Smooth muscle cell of the umbilical artery (primary cell): ENCODE data around the gene SLC2A11. TPM values are rescaled to one million over a fixed set of nuclear protein-coding genes. Genes with fewer than 3 reads are reported as not detected.

Source experiments
- total RNA-seq: library from RNA; depleted of rRNA; stranded (reverse); fragments of >200 nt; gene quantifications from 2 replicates; pipeline ENCODE4 v1.2.3, GENCODE V29; 2014

Gene SLC2A11, protein sequence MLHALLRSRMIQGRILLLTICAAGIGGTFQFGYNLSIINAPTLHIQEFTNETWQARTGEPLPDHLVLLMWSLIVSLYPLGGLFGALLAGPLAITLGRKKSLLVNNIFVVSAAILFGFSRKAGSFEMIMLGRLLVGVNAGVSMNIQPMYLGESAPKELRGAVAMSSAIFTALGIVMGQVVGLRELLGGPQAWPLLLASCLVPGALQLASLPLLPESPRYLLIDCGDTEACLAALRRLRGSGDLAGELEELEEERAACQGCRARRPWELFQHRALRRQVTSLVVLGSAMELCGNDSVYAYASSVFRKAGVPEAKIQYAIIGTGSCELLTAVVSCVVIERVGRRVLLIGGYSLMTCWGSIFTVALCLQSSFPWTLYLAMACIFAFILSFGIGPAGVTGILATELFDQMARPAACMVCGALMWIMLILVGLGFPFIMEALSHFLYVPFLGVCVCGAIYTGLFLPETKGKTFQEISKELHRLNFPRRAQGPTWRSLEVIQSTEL
- 12.9 and 14.8 TPM in 2 replicates for total RNA-seq

DNA sequence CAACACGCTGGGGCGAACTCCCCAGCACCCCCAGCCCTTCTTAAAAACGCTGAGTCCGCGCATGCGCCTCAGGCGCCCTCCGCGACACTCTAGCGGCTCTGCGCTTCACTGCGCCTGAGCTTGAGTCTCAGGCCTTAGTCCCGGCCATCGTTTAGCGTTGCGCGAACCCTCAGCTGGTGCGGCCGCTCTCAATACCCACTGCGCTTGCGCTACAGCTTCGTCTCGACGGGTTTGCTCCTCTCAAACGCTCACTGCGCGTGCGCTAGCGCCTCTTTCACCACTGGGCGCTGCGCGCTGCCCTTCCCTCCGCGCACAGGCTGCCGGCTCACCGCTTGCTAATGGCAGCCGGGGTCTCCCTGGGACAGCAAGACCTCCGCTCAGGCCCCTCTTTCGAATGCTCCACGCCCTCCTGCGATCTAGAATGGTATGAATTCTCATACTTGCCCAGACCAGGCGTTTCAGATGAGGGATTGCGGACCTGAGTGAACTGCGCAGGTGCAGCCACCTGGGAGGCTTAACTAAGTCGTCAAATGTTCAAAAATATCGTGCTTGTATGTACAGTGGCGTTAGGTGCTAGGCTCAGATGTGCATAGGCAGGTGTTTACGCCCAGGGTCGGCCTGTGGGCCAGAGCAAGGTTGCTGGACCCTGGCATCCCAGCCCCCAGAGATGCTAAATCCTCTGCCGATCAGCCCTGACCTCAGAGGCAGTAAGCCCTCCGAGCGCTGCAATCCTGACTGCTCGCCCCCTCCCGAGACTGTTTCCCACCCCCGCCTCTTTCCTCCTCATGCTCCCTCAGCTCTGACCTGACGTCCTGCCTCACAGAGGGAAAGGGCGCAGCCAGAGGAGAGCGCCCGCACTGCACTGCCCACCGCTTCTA, at the start of gene SLC2A11:
SLC2A11 (plus strand) TSS at position 270 of the 878 bp plus-strand sequence; CDS start at position 395, 125 bp downstream.

DNA sequence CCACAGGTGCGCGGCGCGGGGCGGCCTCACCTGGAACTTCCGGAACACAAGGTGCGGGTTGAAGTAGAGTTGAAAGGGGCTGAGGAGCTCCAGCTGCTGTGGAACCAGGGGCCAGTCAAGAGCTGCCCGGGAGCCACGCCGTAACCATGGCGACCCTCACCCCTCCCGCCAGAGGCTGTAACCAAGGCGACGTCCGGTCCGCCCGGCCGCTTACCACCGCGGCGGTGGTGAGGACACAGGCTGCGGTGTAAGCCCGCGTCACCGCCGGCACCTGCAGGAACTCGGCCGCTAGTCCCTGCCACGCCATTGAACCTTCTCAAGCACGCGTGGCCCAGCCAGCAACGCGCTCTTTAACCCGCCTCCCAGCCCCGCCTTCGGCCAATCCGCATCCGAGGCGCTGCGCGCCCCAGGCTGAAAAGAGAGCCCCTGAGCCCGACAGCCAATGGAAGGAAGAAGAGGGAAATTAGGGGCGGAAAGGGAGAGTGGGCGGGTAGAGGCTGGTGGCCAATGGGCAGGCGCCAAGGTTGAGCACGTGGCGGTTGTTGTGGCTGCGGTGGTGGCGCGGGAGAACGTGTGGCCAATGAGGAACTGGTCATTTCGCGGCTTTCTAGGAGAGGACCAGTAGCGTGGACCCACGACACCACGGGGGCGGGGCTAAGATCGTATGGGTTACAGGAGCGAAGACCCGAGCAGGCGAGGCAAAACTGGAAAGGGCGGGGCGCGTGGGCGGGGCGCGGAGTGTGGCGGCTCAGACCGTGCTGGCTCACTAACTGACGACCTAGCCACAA, 18.8 kb upstream of the SLC2A11 start, which contains the start of gene DERL3:
DERL3 (minus strand) TSS at position 326 of the 788 bp plus-strand sequence; CDS start at position 307, 19 bp downstream.

DNA sequence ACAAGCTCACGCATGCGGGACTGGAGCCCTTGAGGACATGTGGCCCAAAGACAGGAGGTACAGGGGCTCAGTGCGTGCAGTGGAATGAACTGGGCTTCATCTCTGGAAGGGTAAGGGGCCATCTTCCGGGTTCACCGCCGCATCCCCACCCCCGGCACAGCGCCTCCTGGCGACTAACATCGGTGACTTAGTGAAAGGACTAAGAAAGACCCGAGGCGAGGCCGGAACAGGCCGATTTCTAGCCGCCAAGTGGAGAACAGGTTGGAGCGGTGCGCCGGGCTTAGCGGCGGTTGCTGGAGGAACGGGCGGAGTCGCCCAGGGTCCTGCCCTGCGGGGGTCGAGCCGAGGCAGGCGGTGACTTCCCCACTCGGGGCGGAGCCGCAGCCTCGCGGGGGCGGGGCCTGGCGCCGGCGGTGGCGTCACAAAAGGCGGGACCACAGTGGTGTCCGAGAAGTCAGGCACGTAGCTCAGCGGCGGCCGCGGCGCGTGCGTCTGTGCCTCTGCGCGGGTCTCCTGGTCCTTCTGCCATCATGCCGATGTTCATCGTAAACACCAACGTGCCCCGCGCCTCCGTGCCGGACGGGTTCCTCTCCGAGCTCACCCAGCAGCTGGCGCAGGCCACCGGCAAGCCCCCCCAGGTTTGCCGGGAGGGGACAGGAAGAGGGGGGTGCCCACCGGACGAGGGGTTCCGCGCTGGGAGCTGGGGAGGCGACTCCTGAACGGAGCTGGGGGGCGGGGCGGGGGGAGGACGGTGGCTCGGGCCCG, 36.5 kb downstream of the SLC2A11 start, which contains the start of gene MIF:
MIF (plus strand) TSS at position 439 of the 765 bp plus-strand sequence; CDS start at position 531, 92 bp downstream.

Other genes with a start within 250 kb of the SLC2A11 start
- gene DRICH1, start 225.6 kb upstream of the SLC2A11 start, total RNA-seq = not detected in 2 replicates
- gene RGL4, start 166.9 kb upstream of the SLC2A11 start, total RNA-seq = not detected in 2 replicates
- gene ZNF70, start 106.8 kb upstream of the SLC2A11 start, total RNA-seq = 4.2 and 6.7 TPM in 2 replicates
- not detected in 2 replicates for gene VPREB3, start 103.5 kb upstream of the SLC2A11 start, total RNA-seq
- gene C22orf15, start 94.9 kb upstream of the SLC2A11 start, total RNA-seq = 1.2 and 3.3 TPM in 2 replicates
- gene CHCHD10, start 89.9 kb upstream of the SLC2A11 start, total RNA-seq = 3.0 and 4.3 TPM in 2 replicates
- gene MMP11, start 85.0 kb upstream of the SLC2A11 start, total RNA-seq = 14.0 and 15.4 TPM in 2 replicates
- gene SMARCB1, start 70.9 kb upstream of the SLC2A11 start, total RNA-seq = 17.5 and 42.7 TPM in 2 replicates
- 0.30 and 0.83 TPM in 2 replicates for gene DERL3, start 18.9 kb upstream of the SLC2A11 start, total RNA-seq
- gene MIF, start 36.5 kb downstream of the SLC2A11 start, total RNA-seq = 204 and 272 TPM in 2 replicates
- 4.2 and 15.7 TPM in 2 replicates for gene GSTT2B, start 103.3 kb downstream of the SLC2A11 start, total RNA-seq
- 0.59 and 0.60 TPM in 2 replicates for gene DDTL, start 109.0 kb downstream of the SLC2A11 start, total RNA-seq
- gene DDT, start 116.6 kb downstream of the SLC2A11 start, total RNA-seq = 75.8 and 104 TPM in 2 replicates
- gene GSTT2, start 122.3 kb downstream of the SLC2A11 start, total RNA-seq = 0.60 TPM in 1 of 2 replicates, not detected in the other
- not detected in 2 replicates for gene GSTT4, start 147.6 kb downstream of the SLC2A11 start, total RNA-seq
- gene CABIN1, start 153.4 kb downstream of the SLC2A11 start, total RNA-seq = 41.9 and 75.8 TPM in 2 replicates